ENCODE measurements around the gene ANGPTL2.

GRCh38 chr9:127084076-127085039 is 38.1 kb downstream of the ANGPTL2 start:
- no peak for TF ChIP-seq POLR2AphosphoS5 (IDR thresholded peaks at IDR 0.05; ENCODE audit: low read depth, low read length)
- TF ChIP-seq, protein P1, sequence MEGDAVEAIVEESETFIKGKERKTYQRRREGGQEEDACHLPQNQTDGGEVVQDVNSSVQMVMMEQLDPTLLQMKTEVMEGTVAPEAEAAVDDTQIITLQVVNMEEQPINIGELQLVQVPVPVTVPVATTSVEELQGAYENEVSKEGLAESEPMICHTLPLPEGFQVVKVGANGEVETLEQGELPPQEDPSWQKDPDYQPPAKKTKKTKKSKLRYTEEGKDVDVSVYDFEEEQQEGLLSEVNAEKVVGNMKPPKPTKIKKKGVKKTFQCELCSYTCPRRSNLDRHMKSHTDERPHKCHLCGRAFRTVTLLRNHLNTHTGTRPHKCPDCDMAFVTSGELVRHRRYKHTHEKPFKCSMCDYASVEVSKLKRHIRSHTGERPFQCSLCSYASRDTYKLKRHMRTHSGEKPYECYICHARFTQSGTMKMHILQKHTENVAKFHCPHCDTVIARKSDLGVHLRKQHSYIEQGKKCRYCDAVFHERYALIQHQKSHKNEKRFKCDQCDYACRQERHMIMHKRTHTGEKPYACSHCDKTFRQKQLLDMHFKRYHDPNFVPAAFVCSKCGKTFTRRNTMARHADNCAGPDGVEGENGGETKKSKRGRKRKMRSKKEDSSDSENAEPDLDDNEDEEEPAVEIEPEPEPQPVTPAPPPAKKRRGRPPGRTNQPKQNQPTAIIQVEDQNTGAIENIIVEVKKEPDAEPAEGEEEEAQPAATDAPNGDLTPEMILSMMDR (IDR thresholded peaks at IDR 0.05) = no peak
- TF ChIP-seq REST (IDR thresholded peaks at IDR 0.05; ENCODE audit: insufficient read depth in 1 of 2, low read depth in 2 of 2, low read length in 1 of 2) = no peak
- TF ChIP-seq TCF7L2 (IDR thresholded peaks at IDR 0.05; ENCODE audit: low read depth, low read length) = no peak
- no peak for TF ChIP-seq SIN3A (IDR thresholded peaks at IDR 0.05; ENCODE audit: borderline replicate concordance, insufficient read depth, low read depth, low read length)

Measured in Panc1 (cell line).